PFSK-1 (cell line): Measurements from ENCODE around the gene DIAPH3.

Experiments
- FOXP2 ChIP-seq: optimal IDR thresholded peaks from 2 replicates; pipeline ENCODE3; 2011; ENCODE audit warnings: borderline replicate concordance, control low read depth, inconsistent platforms; ENCODE audit not compliant: insufficient read depth; ENCODE audit errors: extremely low read length, extremely low read depth
- POLR2AphosphoS5 ChIP-seq: IDR thresholded peaks from 2 replicates; pipeline ENCODE4 v1.6.1; 2012; ENCODE audit warnings: low read depth, mild to moderate bottlenecking, control low read depth, low read length, moderate library complexity
- REST ChIP-seq, 2 experiments: IDR thresholded peaks; 2 replicates each; pipeline versions ENCODE4 v1.6.1 to v1.8.0; 2011 to 2012; ENCODE audit warnings: low read depth in 2 of 2, low read length in 2 of 2, control low read depth in 1 of 2, inconsistent platforms in 1 of 2, mild to moderate bottlenecking in 1 of 2, moderate library complexity in 1 of 2; ENCODE audit not compliant: insufficient read depth in 1 of 2
- SIN3A ChIP-seq: IDR thresholded peaks from 2 replicates; pipeline ENCODE4 v1.6.1; 2012; ENCODE audit warnings: mild to moderate bottlenecking, low read length, moderate library complexity, borderline replicate concordance; ENCODE audit not compliant: insufficient read depth
- TAF1 ChIP-seq: IDR thresholded peaks from 2 replicates; pipeline ENCODE4 v1.6.1; 2012; ENCODE audit warnings: low read length, control low read depth, borderline replicate concordance; ENCODE audit not compliant: insufficient read depth

GRCh38 chr13:59873309-59873708 lies 290.4 kb downstream of the DIAPH3 start:
- TF ChIP-seq FOXP2 (no peak), POLR2AphosphoS5 (no peak), SIN3A (no peak), TAF1 (no peak), REST (IDR thresholded peaks at IDR 0.05; ENCODE audit: insufficient read depth in 1 of 2, low read depth in 2 of 2, low read length in 2 of 2) (no peak)
